HUES6 (cell line): Measurements from ENCODE around the gene AZI2.

Experiments
- H3K27ac ChIP-seq: 2 replicates; pipeline ENCODE4 v1.7.0; 2013; ENCODE audit warnings: low read depth, mild to moderate bottlenecking, low read length, inconsistent platforms
- H3K27me3 ChIP-seq: 2 replicates; pipeline ENCODE4 v1.6.1; 2013; ENCODE audit warnings: low read length; ENCODE audit not compliant: control insufficient read depth, insufficient read depth
- H3K36me3 ChIP-seq: 2 replicates; pipeline ENCODE4 v1.6.1; 2013; ENCODE audit warnings: low read length; ENCODE audit not compliant: control insufficient read depth, insufficient read depth
- H3K4me1 ChIP-seq: 2 replicates; pipeline ENCODE4 v1.6.1; 2013; ENCODE audit warnings: low read length; ENCODE audit not compliant: control insufficient read depth, insufficient read depth
- H3K4me3 ChIP-seq: 2 replicates; pipeline ENCODE4 v1.5.1; 2013; ENCODE audit warnings: low read depth, low read length
- H3K9ac ChIP-seq: one replicate; pipeline ENCODE4 v1.6.1; 2013; ENCODE audit warnings: mild to moderate bottlenecking, low read length
- H3K9me3 ChIP-seq: 2 replicates; pipeline ENCODE4 v1.6.1; 2013; ENCODE audit warnings: low read depth, low read length; ENCODE audit not compliant: control insufficient read depth, insufficient read depth

The AZI2 gene, protein sequence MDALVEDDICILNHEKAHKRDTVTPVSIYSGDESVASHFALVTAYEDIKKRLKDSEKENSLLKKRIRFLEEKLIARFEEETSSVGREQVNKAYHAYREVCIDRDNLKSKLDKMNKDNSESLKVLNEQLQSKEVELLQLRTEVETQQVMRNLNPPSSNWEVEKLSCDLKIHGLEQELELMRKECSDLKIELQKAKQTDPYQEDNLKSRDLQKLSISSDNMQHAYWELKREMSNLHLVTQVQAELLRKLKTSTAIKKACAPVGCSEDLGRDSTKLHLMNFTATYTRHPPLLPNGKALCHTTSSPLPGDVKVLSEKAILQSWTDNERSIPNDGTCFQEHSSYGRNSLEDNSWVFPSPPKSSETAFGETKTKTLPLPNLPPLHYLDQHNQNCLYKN

DNA sequence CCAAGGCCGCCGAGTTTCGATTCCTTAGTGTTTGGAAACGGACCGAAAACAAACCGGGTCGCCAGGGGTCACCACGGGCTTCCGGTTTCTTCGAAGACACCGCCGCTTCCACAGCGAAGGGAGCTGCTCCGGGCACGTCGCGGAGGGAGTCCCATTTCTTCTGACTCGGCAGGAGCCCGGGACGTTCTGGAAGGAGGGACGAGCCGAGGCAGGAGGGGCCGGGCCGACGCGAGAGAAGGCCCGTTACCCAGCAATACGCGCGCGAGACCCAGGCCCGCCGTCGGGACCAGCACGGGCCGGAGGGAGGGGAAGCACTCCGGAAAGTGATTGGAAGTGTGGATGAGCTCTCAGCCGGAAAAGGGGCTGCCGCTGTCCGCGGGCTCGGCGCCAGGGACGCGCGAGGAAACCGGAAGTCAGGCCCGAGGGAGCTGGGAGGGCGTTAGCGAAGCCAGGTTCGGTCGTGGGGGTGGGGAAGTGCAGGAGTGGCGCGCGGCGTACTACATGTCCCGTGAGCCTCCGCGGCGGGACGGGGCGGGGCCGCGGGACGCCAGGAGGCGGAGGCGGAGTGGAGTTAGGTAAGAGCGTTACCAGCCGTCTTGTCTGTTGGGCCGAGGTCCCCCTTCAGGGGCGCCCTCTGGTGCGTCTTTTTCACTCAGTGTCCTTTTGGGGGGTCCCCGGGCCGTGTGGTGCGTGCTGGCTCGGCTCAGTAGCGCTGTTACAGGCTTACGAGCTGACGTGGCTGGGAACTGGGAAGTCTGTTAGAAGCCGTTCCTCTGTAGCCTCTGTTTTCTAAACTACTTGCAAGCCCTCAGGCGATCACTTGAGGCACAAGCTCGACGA is at the start of gene AZI2, which contains the start of gene ZCWPW2:
AZI2 (minus strand) TSS at position 196 of the 840 bp plus-strand sequence. CDS start 8,207 bp downstream, outside the sequence.
ZCWPW2 (plus strand) TSS at position 93 of the 840 bp plus-strand sequence. CDS start 64,348 bp downstream, outside the sequence.
- H3K4me3 ChIP-seq = peak within 1 kb of the TSS; percentile 91
- H3K9me3 ChIP-seq = peaks cover 3% of the 10 kb centered on the region; the same call in 1 of the 2 replicates
- H3K4me1 ChIP-seq = peaks cover 9% of the 10 kb centered on the region; the same call in 1 of the 2 replicates
- H3K9ac ChIP-seq = peak within 1 kb of the TSS; percentile 92
- peak within 1 kb of the TSS; percentile 94 for H3K27ac ChIP-seq
- no peaks in the 10 kb centered on the region for H3K36me3 ChIP-seq
- H3K27me3 ChIP-seq = no peaks in the 10 kb centered on the region

DNA sequence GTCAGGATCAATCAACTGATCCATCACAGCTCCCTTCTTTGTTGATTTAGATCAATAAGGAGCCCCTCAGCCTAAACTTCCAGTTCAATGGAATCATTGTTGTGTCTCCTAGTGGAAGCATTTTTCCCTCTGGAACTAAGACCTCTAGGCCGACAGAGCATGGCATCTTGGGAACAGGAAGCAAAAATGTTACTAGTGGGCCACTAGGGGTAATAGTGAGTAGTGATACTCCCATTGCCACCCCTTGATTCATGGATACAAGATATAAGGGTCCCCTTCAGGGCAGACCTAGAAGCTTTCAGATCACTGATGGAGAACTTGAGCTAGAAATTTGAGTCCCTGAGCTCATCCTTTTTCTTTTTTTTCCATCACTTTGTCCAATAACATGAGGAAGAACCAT is 40.4 kb upstream of the AZI2 start:
- no peak overlapping the region for H3K27ac ChIP-seq
- no peak overlapping the region for H3K4me3 ChIP-seq
- no peak overlapping the region for H3K9ac ChIP-seq
- 0 out of 2 replicates have a peak, but pooled peaks cover 2% of the 10 kb centered on the region for H3K9me3 ChIP-seq
- no peaks in the 10 kb centered on the region for H3K27me3 ChIP-seq
- H3K4me1 ChIP-seq = no peaks in the 10 kb centered on the region
- H3K36me3 ChIP-seq = no peaks in the 10 kb centered on the region

DNA sequence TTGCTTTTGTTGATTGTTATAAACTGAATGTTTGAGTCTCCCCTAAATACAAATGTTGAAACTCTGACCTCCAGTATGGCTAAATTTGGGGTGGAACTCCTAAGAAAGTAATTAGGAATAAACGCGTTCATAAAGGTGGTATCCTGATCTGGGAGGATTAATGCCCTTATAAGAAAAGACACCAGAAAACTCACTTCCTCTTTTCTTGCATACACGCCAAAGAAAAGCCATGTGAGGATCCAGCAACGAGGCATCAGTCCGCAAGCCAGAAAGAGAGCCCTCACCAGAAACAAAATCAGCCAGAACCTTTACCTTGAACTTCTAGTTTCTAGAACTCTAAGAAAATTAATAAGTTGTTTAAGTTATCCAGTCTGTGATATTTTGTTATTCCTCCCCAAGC is 37.4 kb upstream of the AZI2 start:
- Histone ChIP-seq H3K4me1 (no peaks in the 10 kb centered on the region), H3K27ac (no peak overlapping the region), H3K36me3 (no peaks in the 10 kb centered on the region), H3K27me3 (no peaks in the 10 kb centered on the region), H3K9ac (no peak overlapping the region), H3K4me3 (no peak overlapping the region), H3K9me3 (no peaks in the 10 kb centered on the region)

DNA sequence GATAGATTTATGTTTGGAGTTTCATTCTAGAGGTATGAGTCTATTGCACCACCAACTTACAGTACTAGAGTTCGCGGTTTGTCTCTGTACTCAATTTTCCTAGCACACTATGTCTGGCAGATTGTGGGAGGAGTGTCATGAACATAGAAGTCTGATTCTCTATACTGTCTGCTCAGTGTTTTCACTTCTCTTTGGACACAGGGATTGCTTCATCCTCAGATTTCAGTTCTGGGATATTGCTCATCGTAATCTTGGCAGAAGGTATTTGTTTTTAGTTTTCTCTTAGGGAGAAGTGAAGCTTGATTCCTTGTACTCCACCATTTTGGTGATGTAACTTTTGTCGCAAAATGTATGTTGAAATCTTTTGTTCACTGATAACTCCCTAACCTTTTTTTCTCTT is 27.8 kb upstream of the AZI2 start:
- Histone ChIP-seq H3K4me1 (no peaks in the 10 kb centered on the region), H3K36me3 (no peaks in the 10 kb centered on the region), H3K27ac (no peak overlapping the region), H3K4me3 (no peak overlapping the region), H3K9ac (no peak overlapping the region), H3K9me3 (no peaks in the 10 kb centered on the region), H3K27me3 (no peaks in the 10 kb centered on the region)

DNA sequence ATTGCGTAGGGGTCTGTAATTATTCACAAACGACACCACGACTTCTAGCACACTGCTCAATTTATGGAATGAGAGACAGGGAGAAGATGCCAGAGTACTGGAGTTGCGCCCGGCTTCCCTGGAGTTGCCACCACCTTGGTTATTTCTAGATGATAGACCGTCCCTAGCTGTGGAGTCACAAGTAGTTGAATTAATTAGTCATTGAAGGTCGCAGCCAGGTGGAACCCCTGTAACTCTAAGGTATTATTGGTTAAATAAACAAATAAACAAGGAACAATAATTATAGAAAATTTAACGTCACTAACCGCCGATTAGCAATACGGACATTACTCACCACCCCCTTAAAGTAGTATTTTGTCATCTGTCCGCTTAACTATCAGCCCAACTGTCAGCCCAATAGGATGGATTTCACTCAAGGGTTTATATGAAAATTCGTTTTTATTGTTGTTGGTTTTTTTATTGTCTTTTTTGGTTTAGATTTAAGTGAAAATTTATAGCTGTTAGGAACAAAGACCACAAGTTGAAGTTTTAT is 911 bp upstream of the AZI2 start:
- peak overlapping the region; percentile 92 for H3K9ac ChIP-seq
- peaks cover 9% of the 10 kb centered on the region; the same call in 1 of the 2 replicates for H3K4me1 ChIP-seq
- no peaks in the 10 kb centered on the region for H3K27me3 ChIP-seq
- peaks cover 6% of the 10 kb centered on the region; the same call in 1 of the 2 replicates for H3K9me3 ChIP-seq
- no peaks in the 10 kb centered on the region for H3K36me3 ChIP-seq
- no peak overlapping the region for H3K27ac ChIP-seq
- H3K4me3 ChIP-seq = peak overlapping the region; percentile 91

DNA sequence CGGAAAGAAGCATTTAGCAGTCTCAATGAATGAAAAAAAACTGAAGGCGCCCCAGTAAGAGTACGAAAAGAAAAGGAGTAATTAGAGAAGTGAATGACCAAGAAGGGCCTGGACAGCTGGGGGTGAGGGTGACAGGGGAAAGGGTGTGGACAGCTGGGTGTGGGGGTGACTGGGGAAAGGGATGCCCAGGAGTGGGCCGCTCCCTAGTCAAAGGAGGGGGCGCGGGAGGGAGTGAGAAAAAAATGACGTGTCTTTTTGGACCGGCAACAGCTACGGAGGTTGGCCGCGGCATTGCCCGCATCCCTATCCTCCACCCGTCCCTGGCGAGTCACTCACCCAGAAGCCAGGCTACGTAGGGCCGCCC is 377 bp downstream of the AZI2 start:
- H3K4me3 ChIP-seq = peak overlapping the region; percentile 91
- H3K9ac ChIP-seq = peak overlapping the region; percentile 92

DNA sequence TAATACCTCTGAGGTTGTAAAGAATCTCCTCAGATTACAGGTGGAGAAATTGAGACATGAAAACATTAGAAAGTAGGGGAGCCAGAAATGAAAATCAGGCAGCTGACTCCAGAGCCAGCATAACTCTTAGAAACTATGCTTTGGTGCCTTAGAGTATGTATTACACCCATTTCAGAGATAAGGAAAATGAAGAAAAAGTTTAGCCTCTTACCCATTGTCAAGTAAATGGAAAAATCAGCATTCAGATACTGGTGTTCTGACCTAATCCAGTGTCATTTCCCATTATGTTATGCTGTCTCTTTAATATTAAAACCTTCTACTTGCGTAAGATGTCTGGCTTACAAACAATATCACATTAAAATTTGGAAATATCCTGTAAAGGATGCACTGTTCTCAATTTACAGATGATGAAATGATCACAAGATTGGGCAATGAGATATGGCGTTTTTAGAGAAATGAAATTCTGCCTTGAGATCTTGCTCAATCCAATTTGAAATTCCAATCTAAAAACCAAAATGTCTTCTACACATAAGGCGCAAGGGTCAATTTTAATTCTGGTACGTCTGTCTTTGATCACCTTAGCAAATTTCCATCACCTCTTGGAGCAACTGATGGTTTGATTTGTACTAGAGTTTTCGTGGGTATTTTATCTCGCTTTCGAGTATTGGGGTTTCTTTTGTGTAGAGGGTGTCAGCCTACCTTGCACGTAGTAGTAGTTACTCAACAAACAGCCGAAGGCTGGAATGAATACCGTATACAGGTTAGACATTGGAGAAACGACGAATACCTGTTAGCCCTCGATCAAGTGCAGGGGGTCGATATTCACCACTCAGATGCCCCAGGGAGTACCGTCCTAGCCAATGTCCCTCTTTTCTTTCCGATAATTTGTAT is 1.0 kb downstream of the AZI2 start:
- H3K36me3 ChIP-seq = no peaks in the 10 kb centered on the region
- no peaks in the 10 kb centered on the region for H3K9me3 ChIP-seq
- H3K4me3 ChIP-seq = peak overlapping the region; percentile 91
- H3K27me3 ChIP-seq = no peaks in the 10 kb centered on the region
- peak overlapping the region; percentile 92 for H3K9ac ChIP-seq
- H3K4me1 ChIP-seq = peaks cover 9% of the 10 kb centered on the region; the same call in 1 of the 2 replicates
- 0 out of 2 replicates have a peak overlapping the region, but pooled peaks have one; percentile 94 for H3K27ac ChIP-seq

More for the DNA sequence above, 377 bp downstream of the AZI2 start:
- H3K4me1 ChIP-seq = peaks cover 9% of the 10 kb centered on the region; the same call in 1 of the 2 replicates
- no peaks in the 10 kb centered on the region for H3K27me3 ChIP-seq
- H3K27ac ChIP-seq = peak overlapping the region; percentile 94
- H3K9me3 ChIP-seq = no peaks in the 10 kb centered on the region
- no peaks in the 10 kb centered on the region for H3K36me3 ChIP-seq

DNA sequence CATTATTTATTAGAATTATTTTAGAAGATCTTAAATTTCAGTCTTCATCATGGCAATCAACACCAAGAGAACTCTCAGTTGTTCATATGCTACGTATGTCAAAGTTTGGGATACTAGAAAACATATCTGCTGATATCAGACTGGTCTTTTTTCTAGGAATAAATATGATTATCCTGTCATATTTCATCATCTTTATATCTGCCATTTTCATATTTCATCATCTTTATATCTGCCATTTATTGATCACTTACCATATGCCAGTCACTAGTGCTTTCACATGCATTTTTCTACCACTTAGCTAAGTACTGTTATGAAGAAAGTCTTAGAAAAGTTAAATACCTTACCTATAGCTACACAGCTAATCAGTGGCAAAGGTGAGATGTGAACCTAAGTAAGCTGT is 2.9 kb downstream of the AZI2 start:
- peaks cover 9% of the 10 kb centered on the region; the same call in 1 of the 2 replicates for H3K4me1 ChIP-seq
- no peak overlapping the region for H3K4me3 ChIP-seq

DNA sequence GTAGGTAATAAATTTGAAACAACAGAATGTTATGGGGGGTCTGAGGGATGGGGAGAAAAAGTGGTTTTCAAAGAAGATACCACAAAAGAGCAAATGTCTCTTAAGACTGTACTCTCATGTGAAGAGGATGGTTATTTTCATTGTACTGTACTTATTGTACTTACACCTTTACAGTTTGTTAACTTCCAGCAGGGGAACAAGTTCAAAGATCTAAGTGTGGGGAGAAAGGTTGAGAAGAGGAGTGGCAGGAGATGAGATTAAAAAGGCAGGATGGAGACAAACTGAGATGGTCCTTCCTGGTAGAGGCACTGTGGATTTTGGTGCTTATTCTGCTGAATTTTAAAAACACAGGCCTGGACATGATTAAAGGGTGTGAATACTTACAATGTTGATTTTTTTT is 5.5 kb downstream of the AZI2 start:
- Histone ChIP-seq H3K9me3 (no peaks in the 10 kb centered on the region), H3K27me3 (no peaks in the 10 kb centered on the region), H3K9ac (no peak overlapping the region), H3K27ac (no peak overlapping the region), H3K36me3 (peaks cover 14% of the 10 kb centered on the region), H3K4me3 (no peak overlapping the region), H3K4me1 (peaks cover 9% of the 10 kb centered on the region; the same call in 1 of the 2 replicates)

More for the DNA sequence above, 2.9 kb downstream of the AZI2 start:
- no peaks in the 10 kb centered on the region for H3K27me3 ChIP-seq
- H3K27ac ChIP-seq = no peak overlapping the region
- no peaks in the 10 kb centered on the region for H3K9me3 ChIP-seq
- no peak overlapping the region for H3K9ac ChIP-seq
- H3K36me3 ChIP-seq = 0 out of 2 replicates have a peak, but pooled peaks cover 3% of the 10 kb centered on the region

DNA sequence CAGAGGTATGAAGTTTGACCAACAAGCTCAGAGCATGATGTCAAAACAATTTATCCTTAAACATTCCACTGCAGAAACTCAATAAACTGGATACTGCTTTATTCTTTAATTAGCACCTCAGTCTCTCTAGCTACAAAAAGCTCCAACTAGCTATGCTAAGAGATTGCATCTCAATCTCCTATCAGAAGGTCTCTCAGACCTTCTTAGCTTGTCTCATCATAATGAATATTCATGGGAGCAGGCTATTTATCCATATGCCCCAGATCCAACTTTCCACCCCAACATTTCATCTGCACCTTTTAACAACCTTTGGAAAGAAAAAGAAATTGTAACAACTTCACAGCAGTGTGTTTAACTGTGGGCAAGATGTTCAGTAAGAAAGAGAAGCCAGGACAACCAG is 11.4 kb downstream of the AZI2 start:
- H3K9me3 ChIP-seq = no peaks in the 10 kb centered on the region
- H3K4me1 ChIP-seq = no peaks in the 10 kb centered on the region
- H3K4me3 ChIP-seq = no peak overlapping the region
- peaks cover 35% of the 10 kb centered on the region for H3K36me3 ChIP-seq
- H3K27ac ChIP-seq = no peak overlapping the region
- no peak overlapping the region for H3K9ac ChIP-seq
- no peaks in the 10 kb centered on the region for H3K27me3 ChIP-seq
